Heart left ventricle (tissue), 13 donors: ENCODE data around the gene LYPD6B.

Experiments
- CTCF ChIP-seq, 12 donors: fragments of 200-600 bp; sonication (generic) in 4 of 12; IDR thresholded peaks; one replicate each; pipeline versions ENCODE4 v1.5.0 to v1.8.0; 2018 to 2022; ENCODE audit warnings: antibody characterized with exemption in 12 of 12, mild to moderate bottlenecking in 5 of 12
- POLR2A ChIP-seq, 2 donors: fragments of 450-650 bp; IDR thresholded peaks; one replicate each; pipeline ENCODE4 v1.6.1; 2017; ENCODE audit warnings: antibody characterized with exemption in 2 of 2, mild to moderate bottlenecking in 2 of 2, moderate library complexity in 2 of 2
- donor health status: ischemic (EF 13 %, LVEDD 7.1; RV severe dilation, severe dysfunction).
- donor health status: DM: no; HTN: yes; CAD: no.
- donor health status: DM: no; HTN: no; CAD: no.
- donor health status: ischemic (EF 25% LVEDD 6.9; RV normal size, moderate dysfunction).
- donor health status: ischemic (EF 25% LVEDD 5.7; RV mildly dilated, moderate dysfunction).
- donor health status: ischemic (EF 35%, LVEDD 5.7; RV mildly dilated, moderate dysfunction).
- donor health status: nonischemic (EF 11% LVEDD 7.7; RV severe dilation, severe dysfunction).
- donor health status: DM: yes; HTN: yes; CAD: no.
- donor health status: PGD.
- donor health status: ischemic (EF 29% LVEDD 5.4; RV normal size, mild dysfunction).
- donor health status: nonischemic (EF 23%, LVEDD 6.1; RV moderate dilation, normal function).

- TF ChIP-seq CTCF (IDR thresholded peaks at IDR 0.05): no peak
- TF ChIP-seq POLR2A (IDR thresholded peaks at IDR 0.05): no peak
Measured at GRCh38 chr2:148996805-148997204, 41.7 kb upstream of the LYPD6B start.
